HCT116 (cell line): ENCODE data around the gene CDH13. TPM values are rescaled to one million over a fixed set of nuclear protein-coding genes. Genes with fewer than 3 reads are reported as not detected.

Experiments used
- ATAC-seq: fragments of 200-7000 bp; cut with Tn5 transposase; 2 replicates; pipeline ENCODE4 v1.9.1; 2020; ENCODE audit warnings: mild to moderate bottlenecking, moderate library complexity
- BruUV-seq: library from RNA; stranded (reverse); fragments of 400-500 nt; replicated peaks from 2 replicates; lab custom pipeline; 2021; lab: Mats Ljungman, UMichigan
- CTCF ChIA-PET: fragments of 300-600 bp; sonication (Branson Sonifier 250); formaldehyde crosslinking; loops from one replicate; lab custom pipeline; 2021; ENCODE audit warnings: antibody characterized with exemption; lab: Charles Lee
- POLR2A ChIA-PET: fragments of 300-600, 350-600 bp; sonication (Branson Sonifier 250); formaldehyde crosslinking; loops from one replicate; lab custom pipeline; 2021; ENCODE audit warnings: antibody characterized with exemption; lab: Charles Lee
- RAD21 ChIA-PET, 2 experiments: fragments of 300-600 bp; sonication (Branson Sonifier 250); formaldehyde crosslinking; loops; one replicate each; lab custom pipeline; 2023; ENCODE audit warnings: low total read pairs in 2 of 2; ENCODE audit not compliant: uncharacterized antibody in 2 of 2, unreplicated experiment in 2 of 2, low non-redundant PET in 1 of 2; lab: Charles Lee
- DNase-seq: peaks from one replicate; pipeline ENCODE4 v3.0.0-alpha.2; 2010; ENCODE audit warnings: low read depth, low spot score
- H2AFZ ChIP-seq: fragments of 200-600 bp; shearing (Covaris generic), sonication (generic); 2 replicates; pipeline ENCODE4 v1.6.1; 2017; ENCODE audit warnings: low read depth, mixed run types, mixed read lengths, antibody characterized with exemption, low read length; ENCODE audit not compliant: poor library complexity, severe bottlenecking
- H3K27ac ChIP-seq: 2 replicates; pipeline ENCODE4 v1.5.1; 2012; ENCODE audit warnings: low read depth, low read length
- H3K27me3 ChIP-seq: fragments of 200-600 bp; sonication (generic); 2 replicates; pipeline ENCODE4 v1.6.1; 2016; ENCODE audit warnings: mixed run types, low read length, mixed read lengths; ENCODE audit not compliant: insufficient read depth
- H3K36me3 ChIP-seq, 2 experiments: fragments of 200-500 bp in 1 of 2; fragments of 200-600 bp in 1 of 2; sonication (Bioruptor generic) in 1 of 2; sonication (generic) in 1 of 2; 2 replicates each; pipeline versions ENCODE4 v1.5.1 to v1.6.1; 2014 to 2016; ENCODE audit warnings: low read length in 2 of 2, inconsistent platforms in 1 of 2, mixed read lengths in 1 of 2, mixed run types in 1 of 2; ENCODE audit not compliant: insufficient read depth in 2 of 2, control insufficient read depth in 1 of 2
- H3K4me1 ChIP-seq, 2 experiments: fragments of 200-600 bp in 1 of 2; sonication (generic) in 1 of 2; 2 replicates each; pipeline versions ENCODE4 v1.5.1 to v1.6.1; 2012 to 2017; ENCODE audit warnings: low read length in 2 of 2, inconsistent platforms in 1 of 2, mild to moderate bottlenecking in 1 of 2, mixed read lengths in 1 of 2, mixed run types in 1 of 2, moderate library complexity in 1 of 2; ENCODE audit not compliant: insufficient read depth in 2 of 2, control insufficient read depth in 1 of 2
- H3K4me2 ChIP-seq: fragments of 200-600 bp; sonication (generic); 2 replicates; pipeline ENCODE4 v1.6.1; 2017; ENCODE audit warnings: mixed run types, low read length, mixed read lengths
- H3K4me3 ChIP-seq, 2 experiments: fragments of 200-600 bp in 1 of 2; sonication (generic) in 1 of 2; replicated peaks in 1 of 2; 2 replicates each; pipeline ENCODE4 v1.5.1; 2011 to 2016; ENCODE audit warnings: low read length in 2 of 2, control low read depth in 1 of 2, low read depth in 1 of 2, mild to moderate bottlenecking in 1 of 2, mixed read lengths in 1 of 2, mixed run types in 1 of 2
- H3K79me2 ChIP-seq: fragments of 200-600 bp; sonication (generic); 2 replicates; pipeline ENCODE4 v1.6.1; 2017; ENCODE audit warnings: mild to moderate bottlenecking, mixed run types, low read length, moderate library complexity, mixed read lengths; ENCODE audit not compliant: insufficient read depth
- H3K9ac ChIP-seq: fragments of 200-600 bp; sonication (generic); 2 replicates; pipeline ENCODE4 v1.6.1; 2016; ENCODE audit warnings: low read length, mixed read lengths
- H3K9me2 ChIP-seq: fragments of 200-600 bp; sonication (generic), shearing (Covaris generic); 2 replicates; pipeline ENCODE4 v1.6.1; 2017; ENCODE audit warnings: mixed run types, mild to moderate bottlenecking, moderate library complexity; ENCODE audit not compliant: insufficient read depth
- H3K9me3 ChIP-seq, 2 experiments: fragments of 200-500 bp in 1 of 2; fragments of 200-600 bp in 1 of 2; sonication (Bioruptor generic) in 1 of 2; sonication (generic) in 1 of 2; 2 replicates each; pipeline ENCODE4 v1.6.1; 2014 to 2017; ENCODE audit warnings: low read length in 2 of 2, mixed read lengths in 2 of 2, inconsistent platforms in 1 of 2, low read depth in 1 of 2, mild to moderate bottlenecking in 1 of 2, mixed run types in 1 of 2, moderate library complexity in 1 of 2; ENCODE audit not compliant: control insufficient read depth in 1 of 2, insufficient read depth in 1 of 2
- H4K20me1 ChIP-seq: fragments of 200-600 bp; sonication (generic), shearing (Covaris generic); 2 replicates; pipeline ENCODE4 v1.6.1; 2017; ENCODE audit warnings: mixed run types, mild to moderate bottlenecking, moderate library complexity; ENCODE audit not compliant: insufficient read depth
- CEBPB ChIP-seq: IDR thresholded peaks from 2 replicates; pipeline ENCODE4 v1.6.1; 2012; ENCODE audit warnings: low read depth
- POLR2AphosphoS5 ChIP-seq: IDR thresholded peaks from 2 replicates; pipeline ENCODE4 v1.6.1; 2011; ENCODE audit warnings: mild to moderate bottlenecking, low read depth, low read length, moderate library complexity
- RAD21 ChIP-seq: IDR thresholded peaks from 2 replicates; pipeline ENCODE4 v1.6.1; 2012; ENCODE audit warnings: low read depth, mild to moderate bottlenecking
- SRF ChIP-seq: IDR thresholded peaks from 2 replicates; pipeline ENCODE4 v1.6.1; 2012; ENCODE audit warnings: low read depth
- YY1 ChIP-seq: IDR thresholded peaks from 2 replicates; pipeline ENCODE4 v1.6.1; 2011; ENCODE audit warnings: low read length, low read depth, moderate library complexity, mild to moderate bottlenecking; ENCODE audit not compliant: insufficient replicate concordance; ENCODE audit errors: extremely low read depth
- intact Hi-C: fragments of 100-400 bp; cut with micrococcal nuclease; formaldehyde crosslinking; loops from 2 replicates; pipeline ENCODE4 v1.10.0; 2022
- total RNA-seq: library from RNA; stranded (reverse); gene quantifications from one replicate; pipeline ENCODE4 v1.2.1, GENCODE V29; 2021; ENCODE audit not compliant: unreplicated experiment
- TF ChIP-seq, protein P1 (sequence below), 3 experiments: fragments of 200-600 bp in 1 of 3; sonication (generic) in 1 of 3; IDR thresholded peaks in 2 of 3; conservative IDR thresholded peaks in 1 of 3; 2 replicates each; pipeline ENCODE4 v1.5.1; 2012 to 2017; ENCODE audit warnings: low read depth in 2 of 3, low read length in 2 of 3, antibody characterized with exemption in 1 of 3, borderline replicate concordance in 1 of 3, control low read depth in 1 of 3, mild to moderate bottlenecking in 1 of 3, mixed read lengths in 1 of 3, mixed run types in 1 of 3, moderate library complexity in 1 of 3; ENCODE audit not compliant: insufficient read depth in 1 of 3

Gene CDH13
- total RNA-seq, 1 experiment from 2014 or later, result not detected

DNA sequence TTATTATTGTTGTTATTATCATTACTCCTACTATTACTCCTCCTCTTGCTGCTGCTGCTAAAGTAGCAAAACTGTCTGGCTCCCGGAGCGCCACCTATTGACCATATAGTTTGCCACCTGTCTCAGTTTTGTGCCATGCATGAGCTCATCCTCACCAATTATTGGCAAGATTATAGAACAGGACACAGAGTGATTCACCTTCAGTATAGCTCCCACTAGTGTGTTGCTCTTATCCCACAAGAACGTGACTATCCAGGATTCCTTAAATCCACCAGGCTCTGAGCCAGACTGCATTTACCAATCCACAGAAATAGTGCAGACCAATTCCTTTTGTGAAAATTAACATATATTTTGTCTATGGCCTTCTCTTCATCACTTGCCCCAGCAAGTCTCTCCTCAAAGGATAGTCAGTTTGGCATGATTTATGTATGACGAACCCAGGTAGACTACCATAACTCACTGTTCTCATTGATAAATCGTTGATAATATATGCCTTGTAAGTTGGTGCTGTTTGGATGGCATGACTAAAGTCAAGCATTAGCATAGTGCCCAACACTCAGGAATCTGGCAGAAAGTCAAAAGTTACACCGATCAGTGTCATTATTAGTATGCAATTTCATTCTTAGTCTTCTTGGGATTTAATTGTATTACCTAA lies 775.5 kb downstream of the CDH13 start:
- DNase-seq (no peak), ATAC-seq (no peak)
- ChIA-PET RAD21 (no interaction called here), CTCF (no interaction called here), POLR2A (no interaction called here)
- no peaks in the 10 kb centered on the region for H3K4me1 ChIP-seq
- no peaks in the 10 kb centered on the region for H3K79me2 ChIP-seq
- BruUV-seq, result no TSS peak
- H3K9me3 ChIP-seq, result peaks cover 11% of the 10 kb centered on the region in 2 experiments; a peak in 2 of 4 replicates
- H3K27ac ChIP-seq, result no peak overlapping the region
- no peak overlapping the region for H2AFZ ChIP-seq
- TF ChIP-seq, protein P1, sequence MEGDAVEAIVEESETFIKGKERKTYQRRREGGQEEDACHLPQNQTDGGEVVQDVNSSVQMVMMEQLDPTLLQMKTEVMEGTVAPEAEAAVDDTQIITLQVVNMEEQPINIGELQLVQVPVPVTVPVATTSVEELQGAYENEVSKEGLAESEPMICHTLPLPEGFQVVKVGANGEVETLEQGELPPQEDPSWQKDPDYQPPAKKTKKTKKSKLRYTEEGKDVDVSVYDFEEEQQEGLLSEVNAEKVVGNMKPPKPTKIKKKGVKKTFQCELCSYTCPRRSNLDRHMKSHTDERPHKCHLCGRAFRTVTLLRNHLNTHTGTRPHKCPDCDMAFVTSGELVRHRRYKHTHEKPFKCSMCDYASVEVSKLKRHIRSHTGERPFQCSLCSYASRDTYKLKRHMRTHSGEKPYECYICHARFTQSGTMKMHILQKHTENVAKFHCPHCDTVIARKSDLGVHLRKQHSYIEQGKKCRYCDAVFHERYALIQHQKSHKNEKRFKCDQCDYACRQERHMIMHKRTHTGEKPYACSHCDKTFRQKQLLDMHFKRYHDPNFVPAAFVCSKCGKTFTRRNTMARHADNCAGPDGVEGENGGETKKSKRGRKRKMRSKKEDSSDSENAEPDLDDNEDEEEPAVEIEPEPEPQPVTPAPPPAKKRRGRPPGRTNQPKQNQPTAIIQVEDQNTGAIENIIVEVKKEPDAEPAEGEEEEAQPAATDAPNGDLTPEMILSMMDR (IDR thresholded peaks at IDR 0.05 in 2 of 3, conservative IDR thresholded peaks at IDR 0.05 in 1 of 3; ENCODE audit: borderline replicate concordance in 1 of 3, insufficient read depth in 1 of 3, low read depth in 2 of 3, low read length in 2 of 3), result peak in 2 of 3 experiments; percentile 35 to 43; a peak in 4 of 6 replicates
- TF ChIP-seq YY1, result no peak
- no peaks in the 10 kb centered on the region for H4K20me1 ChIP-seq
- H3K36me3 ChIP-seq, result no peaks in the 10 kb centered on the region
- peaks cover 4% of the 10 kb centered on the region; the same call in 1 of the 2 replicates for H3K27me3 ChIP-seq
- intact Hi-C loops, result no loop called here
- H3K9ac ChIP-seq, result no peak overlapping the region
- no peaks in the 10 kb centered on the region for H3K9me2 ChIP-seq
- no peak overlapping the region for H3K4me2 ChIP-seq
- H3K4me3 ChIP-seq, result no peak overlapping the region

DNA sequence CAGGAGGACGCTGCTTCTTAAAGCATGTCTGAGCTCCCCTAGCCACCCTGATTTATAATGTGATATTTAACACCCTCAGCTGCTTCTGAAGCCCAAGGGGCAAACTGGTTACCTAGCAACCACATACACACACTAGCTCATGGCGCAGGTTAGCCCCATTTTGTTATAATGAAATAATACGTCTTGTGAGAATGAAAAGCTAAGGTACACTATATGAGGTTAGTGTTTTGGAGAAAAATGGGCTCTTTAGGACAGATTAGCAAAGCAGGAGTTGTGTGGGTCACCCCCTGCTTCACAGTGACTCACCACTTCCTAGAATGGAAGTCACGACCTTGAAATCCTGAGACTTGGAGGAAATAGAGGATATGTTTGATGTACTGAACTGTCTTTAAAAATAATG lies 776.2 kb downstream of the CDH13 start:
- POLR2A ChIA-PET, result no interaction called here
- no peaks in the 10 kb centered on the region for H3K79me2 ChIP-seq
- H3K9me2 ChIP-seq, result no peaks in the 10 kb centered on the region
- no peaks in the 10 kb centered on the region for H4K20me1 ChIP-seq
- no peak overlapping the region for H3K9ac ChIP-seq
- DNase-seq, result no peak
- H3K27me3 ChIP-seq, result peaks cover 4% of the 10 kb centered on the region; the same call in 1 of the 2 replicates
- no peaks in the 10 kb centered on the region for H3K36me3 ChIP-seq
- no peak overlapping the region for H3K4me2 ChIP-seq
- CTCF ChIA-PET, result no interaction called here
- no peak overlapping the region for H2AFZ ChIP-seq
- BruUV-seq, result no TSS peak
- H3K9me3 ChIP-seq, result peaks cover 11% of the 10 kb centered on the region in 2 experiments; a peak in 2 of 4 replicates
- RAD21 ChIA-PET, result no interaction called here
- no peak overlapping the region for H3K27ac ChIP-seq
- H3K4me1 ChIP-seq, result no peaks in the 10 kb centered on the region
- TF ChIP-seq CEBPB, result no peak
- no peak for TF ChIP-seq SRF
- TF ChIP-seq RAD21, result no peak
- no peak for TF ChIP-seq POLR2AphosphoS5
- intact Hi-C loops, result no loop called here
- no peak overlapping the region for H3K4me3 ChIP-seq
- ATAC-seq, result no peak
